PC-3 (cell line): ENCODE results near the gene OGT.

Experiments used
- CTCF ChIP-seq: fragments of 300-600 bp; sonication (generic); conservative IDR thresholded peaks from 2 replicates; pipeline ENCODE4 v1.5.1; 2017; ENCODE audit warnings: antibody characterized with exemption, low read depth, mild to moderate bottlenecking, low read length
- EZH2 ChIP-seq: fragments of 300-600 bp; sonication (generic); IDR thresholded peaks from one replicate; pipeline ENCODE4 v1.6.1; 2017; ENCODE audit warnings: antibody characterized with exemption, mild to moderate bottlenecking, low read length; ENCODE audit not compliant: unreplicated experiment

- no peak for TF ChIP-seq EZH2
- TF ChIP-seq CTCF, result no peak
These were observed 89.2 kb downstream of the OGT start for GRCh38 chrX:71622032-71622575.
